Memory B cell (primary cell): ENCODE measurements around the gene LMNTD1.
A peak's percentile ranks its signal among the peaks of the same experiment; 100 is the strongest.
"Not testable (repeated sequence)": the region's sequence is repeated elsewhere in the genome, so short reads cannot be mapped to it uniquely, and the experiment has no call there.

ENCODE experiments used
- ATAC-seq: fragments of 150-1000 bp; cut with Tn5 transposase; 2 replicates; pipeline ENCODE4 v1.10.0; 2021; ENCODE audit warnings: low read depth, mild to moderate bottlenecking, moderate library complexity
- DNase-seq, 2 donors: peaks; one replicate each; pipeline ENCODE4 v3.0.0; 2022; ENCODE audit warnings: low spot score in 2 of 2
- H3K27ac Mint-ChIP-seq: one replicate; pipeline ENCODE4 v1.8.0; 2022; ENCODE audit warnings: mild to moderate bottlenecking, moderate library complexity, mixed read lengths
- H3K27me3 Mint-ChIP-seq: one replicate; pipeline ENCODE4 v1.8.0; 2022; ENCODE audit warnings: mixed read lengths
- H3K36me3 Mint-ChIP-seq: one replicate; pipeline ENCODE4 v1.8.0; 2022; ENCODE audit warnings: mild to moderate bottlenecking, mixed read lengths
- H3K4me1 Mint-ChIP-seq: one replicate; pipeline ENCODE4 v1.8.0; 2022; ENCODE audit warnings: mixed read lengths
- H3K4me3 Mint-ChIP-seq: one replicate; pipeline ENCODE4 v1.8.0; 2022; ENCODE audit warnings: mild to moderate bottlenecking, moderate library complexity, mixed read lengths
- H3K9me3 Mint-ChIP-seq: one replicate; pipeline ENCODE4 v1.8.0; 2022; ENCODE audit warnings: mixed read lengths

Gene LMNTD1

DNA sequence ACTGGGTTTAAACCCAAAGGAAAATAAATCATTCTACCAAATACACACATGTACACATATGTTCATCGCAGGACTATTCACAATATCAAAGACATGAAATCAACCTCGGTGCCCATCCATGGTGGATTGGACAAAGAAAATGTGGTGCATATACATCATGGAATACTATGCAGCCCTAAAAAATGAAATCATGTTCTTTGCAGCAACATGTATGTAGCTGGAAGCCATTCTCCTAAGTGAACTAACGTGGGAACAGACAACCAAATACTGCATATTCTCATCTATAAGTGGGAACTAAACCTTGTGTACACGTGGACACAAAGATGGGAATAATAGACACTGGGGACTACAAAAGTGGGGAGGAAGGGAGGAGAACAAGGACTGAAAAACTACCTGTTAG lies 96.6 kb downstream of the LMNTD1 start:
- Mint-ChIP-seq H3K27me3 (peaks cover 5% of the 10 kb centered on the region), H3K4me1 (peaks cover 7% of the 10 kb centered on the region), H3K4me3 (no peak overlapping the region), H3K27ac (no peak overlapping the region), H3K36me3 (no peaks in the 10 kb centered on the region), H3K9me3 (peaks cover 1% of the 10 kb centered on the region)
- no peak for ATAC-seq
- no peak for DNase-seq

DNA sequence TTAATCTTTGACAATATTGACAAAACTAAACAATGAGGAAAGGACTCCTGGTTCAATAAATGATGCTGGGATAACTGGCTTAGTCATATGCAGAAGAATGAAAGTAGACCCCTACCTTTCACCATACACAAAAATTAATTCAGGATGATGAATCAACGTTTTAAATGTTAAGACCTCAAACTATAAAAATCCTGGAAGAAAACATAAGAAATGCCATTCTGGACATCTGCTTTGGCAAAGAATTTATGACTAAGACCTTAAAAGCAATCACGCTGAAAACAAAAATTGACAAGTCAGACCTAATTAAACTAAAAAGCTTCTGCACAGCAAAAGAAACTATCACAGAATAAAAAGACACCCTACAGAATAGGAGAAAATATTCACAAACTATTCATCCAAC lies 97.4 kb downstream of the LMNTD1 start:
- Mint-ChIP-seq H3K4me1 (peaks cover 7% of the 10 kb centered on the region), H3K27me3 (peaks cover 8% of the 10 kb centered on the region), H3K27ac (no peak overlapping the region), H3K9me3 (peaks cover 1% of the 10 kb centered on the region), H3K4me3 (no peak overlapping the region), H3K36me3 (no peaks in the 10 kb centered on the region)
- ATAC-seq = no peak
- no peak for DNase-seq

DNA sequence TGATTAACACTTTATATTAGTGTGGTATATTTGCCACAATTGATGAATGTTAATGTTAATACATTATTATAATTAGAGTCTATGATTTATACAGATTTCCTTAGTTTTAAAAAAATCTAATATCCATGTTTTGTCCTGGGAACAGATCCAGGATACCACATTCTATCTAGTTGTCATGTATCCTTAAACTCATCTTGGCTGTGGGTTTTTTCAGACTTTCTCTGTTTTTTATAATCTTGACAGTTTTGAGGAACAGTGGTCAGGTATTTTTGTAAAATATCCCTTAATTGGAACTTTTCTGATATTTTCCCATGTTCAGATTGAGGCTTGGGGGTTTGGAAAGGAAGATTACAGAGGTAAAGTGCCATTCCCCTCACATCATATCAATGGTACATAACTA lies 104.1 kb downstream of the LMNTD1 start:
- H3K4me3 Mint-ChIP-seq = no peak overlapping the region
- H3K36me3 Mint-ChIP-seq = no peaks in the 10 kb centered on the region
- no peaks in the 10 kb centered on the region for H3K9me3 Mint-ChIP-seq
- H3K27ac Mint-ChIP-seq = no peak overlapping the region
- ATAC-seq (no peak), DNase-seq (no peak)
- H3K4me1 Mint-ChIP-seq = no peaks in the 10 kb centered on the region
- peaks cover 18% of the 10 kb centered on the region for H3K27me3 Mint-ChIP-seq

DNA sequence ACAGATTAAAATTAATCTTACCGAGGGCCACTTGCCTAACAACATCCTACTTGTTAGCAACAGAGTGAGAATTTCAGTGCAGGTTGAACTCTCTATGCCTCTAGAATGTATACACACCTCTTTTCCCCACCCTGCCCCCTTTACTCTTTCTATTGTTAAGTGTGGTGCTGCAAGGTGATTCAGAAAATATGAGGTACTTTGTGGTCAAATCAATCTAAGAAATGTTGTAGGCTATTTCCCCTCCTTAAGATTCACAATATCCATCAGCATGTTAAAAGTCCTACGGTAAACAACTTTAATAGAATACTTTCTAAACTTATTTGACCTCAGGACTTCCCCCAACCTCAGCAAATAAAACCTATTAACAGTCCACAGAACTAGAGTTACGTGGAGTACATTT lies 106.0 kb downstream of the LMNTD1 start:
- H3K27ac Mint-ChIP-seq = no peak overlapping the region
- no peaks in the 10 kb centered on the region for H3K9me3 Mint-ChIP-seq
- no peak overlapping the region for H3K4me3 Mint-ChIP-seq
- no peak for DNase-seq
- no peaks in the 10 kb centered on the region for H3K4me1 Mint-ChIP-seq
- ATAC-seq = no peak
- H3K27me3 Mint-ChIP-seq = peaks cover 12% of the 10 kb centered on the region
- no peaks in the 10 kb centered on the region for H3K36me3 Mint-ChIP-seq

DNA sequence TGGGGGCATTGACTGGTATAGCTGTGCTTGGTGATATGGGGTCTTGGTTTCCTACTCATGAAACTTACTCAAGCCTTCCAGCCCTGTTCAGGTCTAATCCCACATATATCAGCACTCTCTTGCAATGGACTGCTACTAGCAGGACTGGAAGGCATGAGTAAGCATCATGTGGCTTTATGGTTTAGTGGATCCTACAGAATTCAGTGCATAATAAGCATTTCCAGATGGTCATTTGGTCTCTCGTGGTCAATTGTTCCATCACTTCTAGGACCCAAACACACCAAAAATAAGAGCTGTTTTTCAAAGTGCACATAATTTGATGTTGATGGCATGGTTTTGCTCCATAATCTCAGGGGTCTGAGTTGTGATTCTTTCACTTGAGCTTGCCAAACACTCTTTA lies 114.4 kb downstream of the LMNTD1 start:
- Mint-ChIP-seq H3K27ac (no peak overlapping the region), H3K9me3 (no peaks in the 10 kb centered on the region), H3K36me3 (no peaks in the 10 kb centered on the region), H3K4me3 (no peak overlapping the region), H3K27me3 (peaks cover 1% of the 10 kb centered on the region), H3K4me1 (peaks cover 3% of the 10 kb centered on the region)
- no peak for ATAC-seq
- DNase-seq = no peak

DNA sequence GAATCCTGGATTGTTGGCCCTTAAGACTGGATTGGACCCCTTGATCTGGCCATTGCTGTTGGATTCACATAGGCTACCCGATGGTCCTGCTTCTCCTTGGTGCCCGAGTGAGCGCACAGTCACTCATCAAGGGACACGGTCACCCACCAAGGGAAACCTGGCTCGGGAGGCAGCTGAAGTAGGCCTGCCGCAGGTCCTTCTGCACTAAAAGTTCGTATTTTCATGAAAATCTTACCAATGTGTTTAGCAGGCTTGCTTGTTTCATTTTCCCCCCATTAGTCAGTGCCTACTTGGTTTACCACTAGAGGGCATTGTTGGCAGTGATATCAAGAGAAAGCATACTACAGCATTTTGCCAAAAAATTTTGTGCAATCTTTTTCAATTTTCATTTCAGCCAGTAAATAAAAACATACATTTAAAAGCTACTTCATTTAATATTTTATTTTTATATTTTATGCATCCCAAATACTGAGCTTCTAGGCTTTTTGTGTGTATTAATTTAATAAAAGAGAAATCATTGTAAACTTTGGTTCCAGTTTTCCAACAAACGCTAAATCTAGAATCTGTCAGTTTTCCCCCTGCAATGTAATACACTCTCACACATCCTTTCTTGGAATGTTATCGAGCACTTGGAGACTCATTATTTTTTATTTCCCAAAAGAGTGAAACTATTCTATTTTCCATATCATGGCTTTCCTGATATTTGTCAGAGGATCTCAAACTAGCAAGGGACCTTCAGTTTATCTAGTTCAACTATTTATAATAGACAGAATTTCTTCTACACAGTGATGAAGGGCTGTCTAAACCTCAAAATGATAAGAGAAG lies 116.7 kb downstream of the LMNTD1 start:
- ATAC-seq (peak; percentile 78), DNase-seq (peak; percentile 26 to 55)
- H3K36me3 Mint-ChIP-seq = no peaks in the 10 kb centered on the region
- no peak overlapping the region for H3K27ac Mint-ChIP-seq
- peak overlapping the region; percentile 9 for H3K4me3 Mint-ChIP-seq
- no peaks in the 10 kb centered on the region for H3K9me3 Mint-ChIP-seq
- H3K4me1 Mint-ChIP-seq = peaks cover 3% of the 10 kb centered on the region
- peaks cover 3% of the 10 kb centered on the region for H3K27me3 Mint-ChIP-seq

DNA sequence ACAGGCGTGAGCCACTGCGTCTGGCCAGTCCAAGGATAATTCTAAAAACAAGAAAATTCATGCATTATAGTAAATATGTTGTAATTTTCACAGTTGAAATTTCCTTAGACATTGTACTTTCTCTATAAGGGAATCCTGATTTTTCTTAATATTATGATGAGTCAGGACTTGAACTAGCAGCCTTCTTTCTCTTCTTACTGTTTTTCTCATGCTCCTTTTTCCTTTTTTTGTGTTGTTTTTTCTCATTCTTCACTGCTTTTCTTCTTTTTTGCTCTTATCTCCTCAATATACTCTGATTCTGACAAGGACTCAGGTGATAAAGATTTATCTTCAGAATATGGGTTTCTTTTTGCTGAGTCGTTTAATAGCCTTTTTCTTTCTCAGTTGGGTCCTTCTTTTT lies 117.7 kb downstream of the LMNTD1 start:
- H3K4me3 Mint-ChIP-seq = no peak overlapping the region
- no peak for DNase-seq
- no peak for ATAC-seq
- H3K27ac Mint-ChIP-seq = no peak overlapping the region
- no peaks in the 10 kb centered on the region for H3K36me3 Mint-ChIP-seq
- H3K4me1 Mint-ChIP-seq = peaks cover 3% of the 10 kb centered on the region
- no peaks in the 10 kb centered on the region for H3K9me3 Mint-ChIP-seq
- peaks cover 3% of the 10 kb centered on the region for H3K27me3 Mint-ChIP-seq

DNA sequence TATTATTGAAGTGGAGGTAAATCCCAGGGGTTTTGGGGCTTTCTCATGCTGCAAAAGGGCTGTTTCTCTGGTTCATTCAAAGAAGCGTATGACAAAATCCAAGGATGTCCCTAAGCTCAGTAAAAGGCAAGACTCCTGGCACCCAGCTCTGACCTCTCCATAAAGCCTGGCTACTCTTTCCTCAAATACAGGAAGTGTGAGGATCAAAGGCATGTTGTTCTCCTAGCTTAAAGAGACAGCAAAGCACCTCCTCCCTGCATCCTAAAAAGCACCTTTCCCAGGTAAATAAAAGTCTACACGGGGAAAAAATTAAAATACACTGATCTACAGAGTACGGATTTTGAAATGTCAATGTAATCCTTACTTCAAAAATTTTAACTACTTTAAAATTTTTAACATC lies 118.6 kb downstream of the LMNTD1 start:
- Mint-ChIP-seq H3K4me3 (no peak overlapping the region), H3K9me3 (no peaks in the 10 kb centered on the region), H3K27me3 (peaks cover 3% of the 10 kb centered on the region), H3K36me3 (no peaks in the 10 kb centered on the region), H3K27ac (no peak overlapping the region), H3K4me1 (peaks cover 3% of the 10 kb centered on the region)
- DNase-seq (no peak), ATAC-seq (no peak)

DNA sequence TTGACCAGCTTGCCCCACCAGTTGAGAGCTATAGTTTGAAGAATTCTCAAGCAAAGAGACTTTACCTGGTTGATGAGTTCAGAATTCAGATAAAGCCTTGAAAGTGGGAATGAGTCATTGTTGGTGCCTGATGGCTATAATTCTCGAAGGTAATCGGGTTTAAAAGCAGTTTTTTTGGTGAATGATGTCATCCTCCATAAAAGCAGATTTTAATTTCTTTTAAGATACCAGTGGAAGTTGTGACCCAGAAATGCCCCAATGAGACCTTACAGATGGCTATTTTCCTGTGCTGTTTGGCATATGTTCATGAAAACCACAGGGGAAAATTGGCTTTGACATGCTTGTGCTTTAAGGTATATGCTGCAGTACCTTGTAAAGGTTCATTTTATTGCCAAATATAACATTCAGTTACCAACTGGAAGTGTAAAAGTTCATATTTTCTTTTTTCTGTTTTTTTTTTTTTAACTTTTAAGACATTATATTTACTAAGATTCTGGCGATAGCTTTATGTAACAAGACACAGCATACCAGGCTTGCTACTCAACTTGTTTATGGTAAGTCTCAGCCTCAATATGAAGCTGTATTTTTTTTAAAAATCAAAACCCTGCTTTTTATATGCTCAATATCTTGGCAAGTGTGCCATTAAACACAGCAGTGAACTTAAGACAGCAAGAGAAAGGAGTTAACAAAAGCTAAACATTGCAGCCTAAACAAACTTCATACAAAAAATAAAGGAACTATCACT lies 119.3 kb downstream of the LMNTD1 start:
- Mint-ChIP-seq H3K27me3 (peaks cover 3% of the 10 kb centered on the region), H3K36me3 (no peaks in the 10 kb centered on the region), H3K4me3 (no peak overlapping the region), H3K27ac (no peak overlapping the region), H3K4me1 (peaks cover 3% of the 10 kb centered on the region), H3K9me3 (no peaks in the 10 kb centered on the region)
- DNase-seq (no peak), ATAC-seq (no peak)

DNA sequence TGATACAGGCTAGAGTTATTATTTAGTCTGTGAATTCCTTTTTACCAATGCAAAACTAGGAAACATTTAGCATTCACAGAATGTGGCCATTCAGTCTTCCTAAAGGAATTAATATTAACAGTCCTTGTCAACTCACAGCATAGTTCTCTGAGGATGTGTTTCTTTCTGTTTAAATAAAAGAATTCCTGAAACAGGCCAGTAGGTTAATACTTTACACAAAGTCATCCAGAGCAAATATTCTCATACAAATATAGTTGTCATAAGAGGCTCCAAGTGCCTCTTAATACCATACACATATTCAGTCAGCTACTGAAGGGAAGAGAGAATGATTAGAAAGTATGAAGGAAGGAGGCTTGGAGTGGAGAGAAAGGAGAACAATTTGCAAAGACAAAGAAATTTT lies 120.1 kb downstream of the LMNTD1 start:
- no peak overlapping the region for H3K27ac Mint-ChIP-seq
- H3K4me1 Mint-ChIP-seq = peaks cover 3% of the 10 kb centered on the region
- H3K9me3 Mint-ChIP-seq = no peaks in the 10 kb centered on the region
- no peak overlapping the region for H3K4me3 Mint-ChIP-seq
- ATAC-seq = no peak
- H3K27me3 Mint-ChIP-seq = peaks cover 3% of the 10 kb centered on the region
- no peaks in the 10 kb centered on the region for H3K36me3 Mint-ChIP-seq
- DNase-seq = no peak

DNA sequence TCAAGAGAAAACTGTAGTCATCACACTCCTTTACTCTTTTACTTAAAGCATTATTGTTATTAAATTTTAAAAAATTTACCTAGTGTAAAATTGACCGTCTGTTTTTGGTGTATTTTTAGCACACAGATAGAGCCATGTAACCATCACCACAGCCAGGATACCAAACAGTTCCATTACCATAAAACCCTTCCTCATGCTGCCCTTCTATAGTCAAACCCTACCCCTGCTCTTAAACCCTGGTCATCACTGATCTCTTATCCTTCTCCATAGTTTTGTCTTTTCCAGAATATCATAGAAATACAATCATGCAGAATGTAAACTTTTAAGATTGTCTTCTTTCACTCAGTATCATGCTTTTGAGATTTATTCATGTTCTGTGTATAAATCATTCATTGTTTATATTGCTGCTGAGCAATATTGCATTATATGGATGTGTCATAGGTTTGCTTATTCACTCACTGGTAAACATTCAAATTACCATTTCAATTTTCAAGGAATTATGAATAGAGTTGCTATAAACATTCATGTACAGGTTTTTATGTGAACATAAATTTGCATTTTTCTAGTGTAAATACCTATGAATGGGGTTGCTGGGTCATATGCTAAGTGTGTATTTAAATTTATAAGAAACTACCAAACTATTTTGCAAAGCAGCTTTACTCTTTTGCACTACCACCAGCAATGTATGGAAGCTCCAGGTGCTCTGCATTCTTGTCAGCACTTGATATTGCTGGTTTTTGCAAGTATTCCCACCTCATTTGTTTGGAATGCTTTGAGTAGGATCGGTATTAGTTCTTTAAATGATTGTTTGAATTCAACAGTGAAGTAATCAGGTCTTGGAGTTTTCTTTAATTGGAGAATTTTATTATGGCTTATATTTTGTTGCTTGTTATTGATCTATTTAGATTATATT lies 125.5 kb downstream of the LMNTD1 start:
- H3K4me1 Mint-ChIP-seq = no peaks in the 10 kb centered on the region
- peaks cover 3% of the 10 kb centered on the region for H3K27me3 Mint-ChIP-seq
- H3K9me3 Mint-ChIP-seq = no peaks in the 10 kb centered on the region
- ATAC-seq = no peak
- no peak overlapping the region for H3K4me3 Mint-ChIP-seq
- no peak overlapping the region for H3K27ac Mint-ChIP-seq
- H3K36me3 Mint-ChIP-seq = no peaks in the 10 kb centered on the region
- no peak for DNase-seq

DNA sequence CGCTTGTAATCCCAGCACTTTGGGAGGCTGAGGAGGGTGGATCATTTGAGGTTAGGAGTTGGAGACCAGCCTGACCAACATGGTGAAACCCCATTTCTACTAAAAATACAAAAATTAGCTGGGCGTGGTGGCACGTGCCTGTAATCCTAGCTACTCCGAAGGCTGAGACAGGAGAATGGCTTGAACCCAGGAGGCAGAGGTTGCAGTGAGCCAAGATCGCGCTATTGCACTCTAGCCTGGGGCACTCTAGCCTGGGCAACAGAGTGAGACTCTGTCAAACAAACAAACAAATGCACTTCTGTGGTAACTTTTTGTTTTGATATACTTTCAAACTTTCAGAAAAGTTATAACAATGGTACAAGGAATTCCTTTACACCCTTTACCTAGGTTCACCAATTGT lies 126.3 kb downstream of the LMNTD1 start:
- H3K4me1 Mint-ChIP-seq, H3K9me3 Mint-ChIP-seq, DNase-seq, H3K4me3 Mint-ChIP-seq, ATAC-seq, H3K27ac Mint-ChIP-seq, H3K27me3 Mint-ChIP-seq, H3K36me3 Mint-ChIP-seq: not testable (repeated sequence)
